ENCODE data around the gene KRT9.

DNA sequence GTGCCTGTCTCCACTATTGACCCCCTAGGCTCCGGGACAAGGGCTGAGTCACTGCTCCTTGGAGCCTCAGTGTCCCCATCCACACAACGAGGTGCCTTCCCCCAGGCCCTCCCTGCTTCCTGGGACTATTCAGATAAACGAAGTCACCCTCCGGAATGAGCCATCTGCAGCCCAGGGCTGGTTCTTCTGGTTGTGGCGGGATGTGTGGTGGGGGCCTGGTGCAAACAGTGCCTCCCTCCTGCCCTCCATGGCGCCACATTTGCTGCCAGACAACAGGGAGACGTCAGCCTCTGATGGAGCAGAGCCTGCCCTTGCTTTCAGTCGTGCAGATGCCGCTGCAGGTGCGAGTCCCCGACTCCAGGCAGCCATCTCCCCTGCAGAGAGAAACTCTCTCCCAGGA lies 45.8 kb upstream of the KRT9 start:
- TF ChIP-seq CTCF (IDR thresholded peaks at IDR 0.05; ENCODE audit: poor library complexity), result no peak
- no peak for TF ChIP-seq EZH2 (IDR thresholded peaks at IDR 0.05; ENCODE audit: borderline replicate concordance)

Data from hepatocyte (in vitro differentiated cells).